Activated effector memory CD4-positive, alpha-beta T cell treated with Interleukin-2 at 50 U/mL for 16 hours (primary cell): Measurements from ENCODE around the gene ARHGEF10L.
"Not testable (repeated sequence)": the region's sequence is repeated elsewhere in the genome, so short reads cannot be mapped to it uniquely, and the experiment has no call there.

ENCODE experiments used
- DNase-seq: peaks from one replicate; pipeline ENCODE4 v3.0.0-alpha.2; 2020

Gene ARHGEF10L

GRCh38 chr1:17615157-17615556 lies 75.7 kb downstream of the ARHGEF10L start:
- DNase-seq: no peak

DNA sequence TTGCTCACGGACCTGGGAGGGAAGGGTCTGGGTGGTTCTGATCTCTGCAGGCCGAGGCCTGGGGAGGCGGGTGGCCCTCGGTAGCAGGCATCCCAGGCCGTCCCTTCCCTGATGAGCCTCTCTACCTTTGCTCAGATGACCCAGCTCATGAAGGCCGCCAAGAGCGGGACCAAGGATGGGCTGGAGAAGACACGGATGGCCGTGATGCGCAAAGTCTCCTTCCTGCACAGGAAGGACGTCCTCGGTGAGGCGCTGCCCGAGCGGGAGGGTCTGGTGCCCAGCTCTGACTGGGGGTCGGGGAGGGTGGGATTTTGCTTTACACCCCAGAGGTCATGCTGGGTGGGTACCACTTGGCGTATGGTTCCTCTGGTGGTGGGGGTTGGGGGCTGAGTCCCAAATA lies 76.5 kb downstream of the ARHGEF10L start:
- DNase-seq: no peak

- DNase-seq: no peak
Observed at GRCh38 chr1:17616731-17617279, 77.3 kb downstream of the ARHGEF10L start.

GRCh38 chr1:17617787-17618557 lies 78.5 kb downstream of the ARHGEF10L start:
- DNase-seq: no peak

DNA sequence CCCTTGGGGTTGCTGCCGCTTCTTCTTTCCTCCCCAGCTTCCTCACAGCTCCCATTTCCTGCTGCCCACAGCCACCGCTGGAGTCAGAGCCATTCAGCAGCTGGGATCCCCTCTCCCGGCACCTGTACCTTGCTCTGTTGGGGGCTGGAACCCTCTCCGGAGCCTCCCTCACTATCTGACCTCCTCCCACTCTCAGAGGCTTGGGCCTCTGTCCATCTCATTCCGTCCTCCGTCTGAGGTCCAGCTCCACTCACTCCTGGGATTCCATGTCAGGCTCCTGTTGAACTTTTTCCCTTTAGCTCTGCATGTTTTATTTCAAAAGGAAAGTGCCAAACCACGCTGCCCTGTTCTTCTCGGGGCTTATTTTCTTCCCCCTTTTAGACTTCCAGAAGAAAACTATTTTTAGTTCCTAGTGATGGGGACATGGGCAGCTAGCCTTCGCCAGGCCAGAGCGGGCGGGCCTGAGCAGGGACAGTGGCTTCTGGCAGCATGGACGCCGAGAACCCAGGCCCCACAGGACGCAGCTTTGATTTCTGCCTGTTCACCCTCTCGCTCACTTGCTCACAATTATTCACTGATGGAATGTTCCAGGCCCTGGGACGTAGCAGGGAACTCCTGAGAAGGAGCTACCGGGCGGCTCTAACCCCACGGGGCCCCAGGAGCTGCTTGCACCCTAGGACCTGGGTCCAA lies 79.2 kb downstream of the ARHGEF10L start:
- no peak for DNase-seq

- DNase-seq: no peak
Observed at GRCh38 chr1:17620448-17620847, 81.0 kb downstream of the ARHGEF10L start.

DNA sequence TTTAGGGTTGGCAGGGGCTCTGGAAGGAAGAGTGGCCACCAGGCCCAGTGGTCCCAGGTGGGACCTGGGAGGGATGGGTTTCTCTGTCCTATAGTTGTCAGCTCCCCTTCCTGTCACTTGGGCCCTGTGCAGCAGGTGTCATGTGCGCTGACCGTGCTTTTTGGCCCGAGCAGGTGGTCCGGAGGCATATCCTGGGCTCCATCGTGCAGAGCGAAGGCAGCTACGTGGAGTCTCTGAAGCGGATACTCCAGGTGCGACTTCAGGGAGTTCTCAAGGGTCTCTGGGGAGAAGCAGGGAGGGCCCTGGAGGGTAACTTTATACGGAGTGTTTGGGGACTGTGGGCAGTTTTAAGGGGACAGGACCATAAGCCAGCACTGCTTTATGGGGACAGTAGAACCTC lies 82.2 kb downstream of the ARHGEF10L start:
- DNase-seq: no peak

GRCh38 chr1:17622823-17623222 lies 83.3 kb downstream of the ARHGEF10L start:
- no peak for DNase-seq

DNA sequence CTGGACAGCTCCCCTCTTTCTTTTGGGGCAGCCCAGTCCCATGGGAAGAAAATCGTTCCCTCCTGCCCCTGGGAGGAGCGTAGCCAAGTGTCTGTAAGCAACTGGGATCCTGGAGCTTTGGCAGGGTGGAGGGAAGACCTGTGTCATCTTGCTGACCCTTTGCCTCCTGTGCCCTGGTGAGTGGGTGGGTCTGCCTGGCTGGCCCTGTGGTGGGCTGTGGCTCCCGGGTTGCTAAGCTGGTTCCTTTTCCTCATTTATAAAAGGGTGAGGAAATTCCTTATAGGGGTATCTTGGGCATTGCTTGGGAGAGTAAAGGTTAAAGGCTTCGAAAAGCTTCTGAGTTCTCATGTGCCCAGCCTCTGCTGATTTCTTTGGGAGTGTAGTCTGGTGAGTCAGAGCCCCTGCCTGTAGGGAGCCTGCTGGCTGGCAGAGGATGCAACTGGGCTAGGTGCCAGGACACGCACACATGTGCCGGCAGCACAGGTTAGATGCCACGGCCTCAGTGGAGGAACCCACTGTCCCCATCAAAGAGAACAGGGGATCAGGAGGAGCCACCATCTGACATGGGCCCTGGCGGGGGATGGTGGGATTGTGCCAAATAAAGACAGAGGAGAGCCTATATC lies 85.2 kb downstream of the ARHGEF10L start:
- DNase-seq: no peak

DNA sequence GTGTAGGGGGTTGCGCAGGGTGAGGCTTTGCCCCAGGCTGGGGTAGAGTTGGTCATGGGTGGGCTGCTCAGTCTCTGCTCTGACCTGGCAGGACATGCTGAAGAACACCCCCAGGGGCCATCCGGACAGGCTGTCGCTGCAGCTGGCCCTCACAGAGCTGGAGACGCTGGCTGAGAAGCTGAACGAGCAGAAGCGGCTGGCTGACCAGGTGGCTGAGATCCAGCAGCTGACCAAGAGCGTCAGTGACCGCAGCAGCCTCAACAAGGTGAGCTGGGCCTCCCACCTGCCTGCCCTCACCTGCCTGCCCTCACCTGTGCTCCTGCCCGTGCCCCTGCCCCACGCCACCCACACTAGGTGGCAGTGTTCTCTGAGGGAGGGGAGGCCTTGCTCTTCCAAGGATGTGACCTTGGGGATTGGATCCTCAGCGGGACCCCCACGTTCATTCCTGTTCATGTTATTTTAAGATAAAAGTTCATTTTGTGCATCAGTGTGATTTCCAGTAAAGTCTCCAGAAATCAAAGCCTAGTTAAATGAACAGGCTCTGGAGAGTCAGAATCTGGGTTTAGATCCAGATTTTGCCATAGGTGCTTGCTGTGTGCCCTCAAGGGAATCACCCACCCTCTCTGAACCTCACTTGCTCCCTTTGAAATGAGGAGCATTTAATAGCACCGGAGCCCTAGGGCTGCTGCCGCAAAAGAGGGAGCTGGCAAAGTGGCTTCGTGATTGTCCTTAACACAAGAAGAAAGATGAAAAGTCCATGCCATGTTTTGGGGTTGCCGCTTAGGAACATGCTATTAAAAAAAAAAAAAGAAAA lies 87.9 kb downstream of the ARHGEF10L start:
- DNase-seq: no peak

- not testable (repeated sequence) for DNase-seq
Observed at GRCh38 chr1:17629046-17629445, 89.5 kb downstream of the ARHGEF10L start.

GRCh38 chr1:17629460-17629859 lies 90.0 kb downstream of the ARHGEF10L start:
- no peak for DNase-seq

DNA sequence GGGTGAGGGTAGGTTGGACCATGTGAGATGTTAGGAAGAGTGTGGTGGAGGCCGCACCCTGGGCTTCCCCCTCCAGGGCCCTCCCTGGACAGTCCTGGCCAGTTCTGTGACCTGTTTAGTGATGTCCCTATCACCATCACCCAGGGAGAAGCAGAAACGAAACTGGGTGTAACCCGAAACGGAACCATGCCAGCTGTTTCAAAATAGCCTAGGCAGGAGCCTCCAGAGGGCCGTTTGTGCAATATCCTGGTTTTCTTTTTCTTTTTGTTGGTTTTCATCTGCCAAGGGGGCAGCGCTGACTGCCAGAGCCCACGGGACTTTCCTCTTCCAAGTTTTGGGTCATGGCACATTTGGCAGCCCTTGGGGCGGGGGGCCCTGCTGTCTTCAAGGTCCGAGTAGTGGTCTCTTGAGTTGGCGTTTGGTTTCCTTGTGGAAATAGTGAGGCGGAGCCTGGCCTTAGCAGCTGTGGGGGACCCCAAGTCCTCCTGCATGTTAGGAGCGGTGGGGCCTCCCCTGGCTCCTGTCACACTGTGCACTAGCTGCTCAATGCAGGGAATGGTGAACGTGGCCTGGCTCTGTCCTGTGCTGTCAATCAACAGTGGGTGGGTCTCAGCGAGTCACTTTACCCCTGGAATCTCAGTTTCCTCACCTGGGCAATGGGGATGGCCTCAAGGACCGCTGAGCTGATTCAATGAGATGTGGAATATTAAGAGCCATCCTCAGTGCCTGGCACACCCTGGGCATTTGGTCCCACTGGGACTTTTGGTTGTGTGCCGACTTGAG lies 90.7 kb downstream of the ARHGEF10L start:
- DNase-seq: no peak

DNA sequence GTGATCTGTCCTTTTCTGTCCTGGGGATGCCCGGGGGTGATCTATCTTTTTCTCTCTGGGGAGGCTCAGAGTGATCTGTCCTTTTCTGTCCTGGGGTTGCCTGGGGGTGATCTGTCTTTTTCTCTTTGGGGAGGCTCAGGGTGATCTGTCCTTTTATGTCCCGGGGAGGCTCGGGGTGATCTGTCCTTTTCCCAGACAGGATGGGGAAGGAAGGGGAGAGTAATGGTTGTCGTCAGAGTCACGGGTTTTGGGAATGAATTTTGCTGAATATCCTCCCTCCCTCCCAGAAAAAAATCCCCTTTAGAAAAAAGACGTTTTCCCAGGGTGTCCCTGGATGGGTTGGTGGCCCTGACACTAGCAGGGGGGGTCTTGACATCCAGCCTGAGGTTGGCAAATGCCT lies 91.5 kb downstream of the ARHGEF10L start:
- no peak for DNase-seq

GRCh38 chr1:17631410-17631809 lies 91.9 kb downstream of the ARHGEF10L start:
- no peak for DNase-seq

DNA sequence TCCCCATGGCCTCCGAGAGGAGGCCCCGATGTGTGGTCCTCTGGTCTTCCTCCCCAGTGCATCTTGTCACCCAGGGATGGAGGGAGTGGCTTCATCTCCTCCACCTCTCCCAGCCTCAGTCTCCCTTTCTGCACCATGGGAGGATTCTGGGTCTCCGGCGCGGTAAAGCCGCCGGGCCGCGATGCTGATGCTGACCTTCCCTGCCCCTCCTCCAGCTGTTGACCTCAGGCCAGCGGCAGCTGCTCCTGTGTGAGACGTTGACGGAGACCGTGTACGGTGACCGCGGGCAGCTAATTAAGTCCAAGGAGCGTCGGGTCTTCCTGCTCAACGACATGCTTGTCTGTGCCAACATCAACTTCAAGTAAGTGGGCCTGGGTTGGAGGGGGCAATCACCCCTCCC lies 92.6 kb downstream of the ARHGEF10L start:
- DNase-seq: no peak

DNA sequence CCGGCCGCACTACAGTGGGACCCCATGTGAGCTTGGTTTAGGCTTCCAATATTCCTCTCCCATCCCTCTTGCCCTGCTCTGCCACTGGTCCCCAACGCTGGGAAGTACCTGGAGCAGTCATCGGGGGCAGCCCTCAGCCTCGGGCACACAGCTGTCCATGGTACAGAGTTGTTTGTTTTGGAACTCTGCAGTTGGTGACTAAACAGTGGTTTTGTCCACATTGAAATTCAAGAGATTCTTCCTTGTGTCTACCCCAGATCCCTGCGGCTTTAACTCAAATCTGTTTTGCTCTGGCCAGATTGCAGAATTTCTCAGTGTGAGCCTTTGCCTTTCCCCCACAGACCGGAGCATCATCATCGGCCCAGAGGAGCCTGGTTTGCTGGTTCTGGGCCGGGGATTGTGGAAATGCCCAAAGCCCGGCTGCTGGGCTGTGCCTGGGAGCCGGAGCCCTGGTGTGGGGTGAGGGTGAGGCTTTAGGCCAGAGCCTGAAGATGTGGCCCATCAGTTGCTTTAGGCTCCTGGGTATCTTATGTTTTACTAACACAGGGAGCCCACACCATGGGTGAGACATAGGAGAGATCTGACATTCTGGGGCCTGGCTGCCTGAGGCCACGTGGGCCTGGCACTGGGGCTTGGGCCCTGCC lies 93.2 kb downstream of the ARHGEF10L start:
- no peak for DNase-seq

DNA sequence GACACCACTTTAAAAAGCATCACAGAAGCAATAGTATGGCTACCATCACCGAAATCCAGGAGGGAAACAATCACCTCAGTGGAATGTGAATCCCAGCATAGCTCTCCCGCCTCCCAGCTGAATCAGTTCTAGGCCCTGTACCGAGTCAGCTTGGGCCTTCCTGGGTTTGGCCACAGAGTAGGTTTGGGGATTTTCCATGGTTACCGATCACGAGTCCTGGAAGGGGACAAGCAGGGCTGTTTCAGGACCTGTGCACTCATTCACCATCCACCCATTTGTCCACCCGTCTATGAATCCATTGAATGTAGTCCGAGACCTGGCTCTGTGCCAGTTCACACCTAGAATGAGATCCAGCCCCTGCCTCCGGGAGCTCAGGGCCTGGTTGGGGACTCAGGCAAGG lies 94.2 kb downstream of the ARHGEF10L start:
- no peak for DNase-seq

GRCh38 chr1:17635276-17635675 lies 95.8 kb downstream of the ARHGEF10L start:
- no peak for DNase-seq

DNA sequence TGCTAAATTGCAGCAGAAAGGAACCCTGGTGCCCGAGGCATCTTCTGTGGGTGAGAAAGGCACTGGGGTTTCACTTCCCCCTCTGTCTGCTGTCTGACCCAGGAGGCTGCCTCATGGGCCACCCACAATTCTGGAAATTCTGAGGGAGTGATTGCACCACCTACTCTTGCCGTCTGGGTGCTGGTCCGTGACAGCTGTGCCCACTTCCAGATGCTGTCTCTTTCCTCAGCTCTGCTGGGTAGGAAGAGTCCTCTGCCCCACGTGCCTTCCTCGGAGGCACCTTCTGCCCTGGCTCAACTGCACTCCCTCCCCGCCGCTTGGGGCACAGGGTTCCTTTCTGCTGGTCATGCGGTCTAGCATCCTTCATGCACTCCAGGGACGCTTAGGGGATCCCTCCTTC lies 96.3 kb downstream of the ARHGEF10L start:
- DNase-seq: no peak

DNA sequence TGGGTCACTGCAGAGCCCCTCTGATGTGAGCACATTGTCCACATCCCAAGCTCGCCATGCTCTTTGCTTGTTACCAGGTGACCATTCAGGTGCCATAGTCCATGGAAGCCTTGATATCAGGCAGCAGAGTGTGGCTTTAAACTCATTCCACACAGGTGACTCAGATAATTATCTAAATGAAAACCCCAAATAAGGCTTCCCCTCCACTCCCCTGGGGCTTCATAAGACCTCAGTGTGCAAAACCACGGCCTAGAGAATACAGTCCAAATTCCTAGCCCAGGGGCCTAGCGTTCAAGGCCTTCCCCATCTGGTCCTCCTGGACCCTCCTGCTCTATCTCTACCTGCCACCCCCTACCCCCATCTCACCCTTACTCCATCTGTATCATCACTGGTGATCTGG lies 97.1 kb downstream of the ARHGEF10L start:
- DNase-seq: no peak

DNA sequence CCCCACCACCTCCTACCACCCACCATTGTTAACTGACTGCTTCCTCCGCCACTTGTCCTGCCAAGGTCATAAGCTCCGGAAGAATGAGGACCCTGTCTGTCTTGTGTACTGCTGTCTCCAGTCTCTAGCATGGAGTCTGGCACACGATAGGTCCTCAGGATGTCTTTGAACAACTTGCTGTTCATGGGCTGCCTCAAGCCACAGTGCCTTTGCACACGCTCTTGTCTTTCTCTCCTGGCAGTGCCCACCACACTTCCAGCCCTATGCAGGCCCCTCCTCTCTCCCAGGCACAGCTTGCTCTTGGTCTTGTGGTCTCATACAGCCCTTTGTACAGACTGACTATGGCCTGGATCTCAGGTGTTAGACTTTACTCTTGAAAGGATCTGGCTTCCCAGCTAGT lies 97.6 kb downstream of the ARHGEF10L start:
- DNase-seq: no peak
